Vagina (tissue), 2 donors: Measurements from ENCODE around the gene PARN. TPM values are rescaled to one million over a fixed set of nuclear protein-coding genes. Genes with fewer than 3 reads are reported as not detected.

Experiments
- DNase-seq, 2 donors: peaks; one replicate each; pipeline ENCODE4 v3.0.0-alpha.2; 2017; ENCODE audit errors: extremely low spot score in 2 of 2
- H3K27ac ChIP-seq: fragments of 200-600 bp; sonication (generic); one replicate; pipeline ENCODE4 v1.5.1; 2019
- H3K27me3 ChIP-seq: fragments of 200-600 bp; sonication (generic); one replicate; pipeline ENCODE4 v1.5.1; 2019
- H3K36me3 ChIP-seq, 2 donors: fragments of 200-600 bp; sonication (generic); one replicate each; pipeline ENCODE4 v1.5.1; 2017 to 2019
- H3K4me1 ChIP-seq: fragments of 200-600 bp; sonication (generic); one replicate; pipeline ENCODE4 v1.5.1; 2019
- H3K4me3 ChIP-seq, 2 donors: fragments of 200-600 bp; sonication (generic); 1 replicate in 1 of 2; 2 replicates in 1 of 2; pipeline ENCODE4 v1.5.1; 2016 to 2019
- H3K9me3 ChIP-seq: fragments of 200-600 bp; sonication (generic); one replicate; pipeline ENCODE4 v1.5.1; 2019
- CTCF ChIP-seq, 3 experiments: fragments of 450-650 bp in 2 of 3; fragments of 200-600 bp in 1 of 3; sonication (generic) in 1 of 3; IDR thresholded peaks; one replicate each; pipeline ENCODE4 v1.5.1; 2017 to 2019; ENCODE audit warnings: antibody characterized with exemption in 3 of 3, mild to moderate bottlenecking in 2 of 3, moderate library complexity in 2 of 3
- POLR2A ChIP-seq, 2 donors: fragments of 450-650 bp; IDR thresholded peaks; one replicate each; pipeline ENCODE4 v1.6.1; 2017; ENCODE audit warnings: antibody characterized with exemption in 2 of 2, mild to moderate bottlenecking in 2 of 2, moderate library complexity in 2 of 2
- POLR2AphosphoS5 ChIP-seq, 2 donors: sonication (generic); formaldehyde crosslinking; IDR thresholded peaks; one replicate each; pipeline ENCODE4 v1.9.0; 2017; ENCODE audit warnings: antibody characterized with exemption in 2 of 2, mild to moderate bottlenecking in 2 of 2, low read depth in 1 of 2; ENCODE audit not compliant: insufficient read depth in 1 of 2
- intact Hi-C: fragments of 100-400 bp; cut with DNase I; formaldehyde crosslinking; loops from one replicate; pipeline ENCODE4 v1.15.1; 2023
- total RNA-seq: library from RNA; depleted of rRNA; stranded (reverse); fragments of >200 nt; gene quantifications from one replicate; pipeline ENCODE4 v1.2.3, GENCODE V29; 2016

PARN gene
- total RNA-seq, 1 donor from 2014 or later = 39.3 TPM

- intact Hi-C loops = no loop called here
- H3K36me3 ChIP-seq = no peaks in the 10 kb centered on the region
- H3K27me3 ChIP-seq = no peaks in the 10 kb centered on the region
- no peak for TF ChIP-seq POLR2A (IDR thresholded peaks at IDR 0.05)
- TF ChIP-seq POLR2AphosphoS5 (IDR thresholded peaks at IDR 0.05; ENCODE audit: insufficient read depth in 1 of 2, low read depth in 1 of 2) = no peak
- TF ChIP-seq CTCF (IDR thresholded peaks at IDR 0.05) = no peak
- no peaks in the 10 kb centered on the region for H3K9me3 ChIP-seq
- no peak overlapping the region for H3K4me3 ChIP-seq
- H3K27ac ChIP-seq = no peak overlapping the region
- H3K4me1 ChIP-seq = peaks cover 9% of the 10 kb centered on the region
- no peak for DNase-seq
These were observed 69.5 kb downstream of the PARN start for GRCh38 chr16:14560523-14560922.

- H3K4me1 ChIP-seq = peaks cover 7% of the 10 kb centered on the region
- intact Hi-C loops = no loop called here
- H3K27ac ChIP-seq = no peak overlapping the region
- no peaks in the 10 kb centered on the region for H3K9me3 ChIP-seq
- no peak for DNase-seq
- H3K4me3 ChIP-seq = no peak overlapping the region
- no peaks in the 10 kb centered on the region for H3K36me3 ChIP-seq
- H3K27me3 ChIP-seq = no peaks in the 10 kb centered on the region
- TF ChIP-seq POLR2AphosphoS5 (IDR thresholded peaks at IDR 0.05; ENCODE audit: insufficient read depth in 1 of 2, low read depth in 1 of 2) (no peak), POLR2A (IDR thresholded peaks at IDR 0.05) (no peak), CTCF (IDR thresholded peaks at IDR 0.05) (no peak)
These were observed 70.2 kb downstream of the PARN start for GRCh38 chr16:14559809-14560241.

GRCh38 chr16:14553447-14553846 lies 76.6 kb downstream of the PARN start:
- H3K27ac ChIP-seq = no peak overlapping the region
- no peak for DNase-seq
- no peaks in the 10 kb centered on the region for H3K4me1 ChIP-seq
- intact Hi-C loops = no loop called here
- H3K36me3 ChIP-seq = peaks cover 0 to 18% of the 10 kb centered on the region in 2 donors
- no peaks in the 10 kb centered on the region for H3K9me3 ChIP-seq
- H3K4me3 ChIP-seq = no peak overlapping the region
- H3K27me3 ChIP-seq = no peaks in the 10 kb centered on the region
- no peak for TF ChIP-seq POLR2A (IDR thresholded peaks at IDR 0.05)
- TF ChIP-seq CTCF (IDR thresholded peaks at IDR 0.05) = no peak
- TF ChIP-seq POLR2AphosphoS5 (IDR thresholded peaks at IDR 0.05; ENCODE audit: insufficient read depth in 1 of 2, low read depth in 1 of 2) = no peak

- TF ChIP-seq POLR2AphosphoS5 (IDR thresholded peaks at IDR 0.05; ENCODE audit: insufficient read depth in 1 of 2, low read depth in 1 of 2) (no peak), CTCF (IDR thresholded peaks at IDR 0.05) (no peak), POLR2A (IDR thresholded peaks at IDR 0.05) (no peak)
- DNase-seq = no peak
- H3K9me3 ChIP-seq = no peaks in the 10 kb centered on the region
- peaks cover 0 to 18% of the 10 kb centered on the region in 2 donors for H3K36me3 ChIP-seq
- no peak overlapping the region for H3K27ac ChIP-seq
- no peaks in the 10 kb centered on the region for H3K4me1 ChIP-seq
- intact Hi-C loops = no loop called here
- H3K27me3 ChIP-seq = no peaks in the 10 kb centered on the region
- no peak overlapping the region for H3K4me3 ChIP-seq
These were observed 80.3 kb downstream of the PARN start for GRCh38 chr16:14549789-14550153.

GRCh38 chr16:14548933-14549788 lies 80.9 kb downstream of the PARN start:
- no peaks in the 10 kb centered on the region for H3K27me3 ChIP-seq
- no peaks in the 10 kb centered on the region for H3K4me1 ChIP-seq
- TF ChIP-seq POLR2A (IDR thresholded peaks at IDR 0.05) (no peak), POLR2AphosphoS5 (IDR thresholded peaks at IDR 0.05; ENCODE audit: insufficient read depth in 1 of 2, low read depth in 1 of 2) (no peak), CTCF (IDR thresholded peaks at IDR 0.05) (no peak)
- peaks cover 0 to 21% of the 10 kb centered on the region in 2 donors for H3K36me3 ChIP-seq
- no peaks in the 10 kb centered on the region for H3K9me3 ChIP-seq
- H3K27ac ChIP-seq = no peak overlapping the region
- DNase-seq = no peak
- intact Hi-C loops = loop anchor here (1.0 kb wide), 1 partner anchor 31 kb away; no protein-coding TSS in a partner anchor
- H3K4me3 ChIP-seq = no peak overlapping the region
